ENCODE data around the gene EBPL.
A peak's percentile ranks its signal among the peaks of the same experiment; 100 is the strongest.
"Not testable (repeated sequence)": the region's sequence is repeated elsewhere in the genome, so short reads cannot be mapped to it uniquely, and the experiment has no call there.

Gene EBPL

GRCh38 chr13:49690995-49691784, at the start of gene EBPL:
Gene EBPL (minus strand): TSS chr13:49691486. CDS start chr13:49691424, 62 bp downstream.
- Mint-ChIP-seq H3K27me3 (no peaks in the 10 kb centered on the region), H3K4me1 (peaks cover 29% of the 10 kb centered on the region), H3K9me3 (no peaks in the 10 kb centered on the region), H3K27ac (peak within 1 kb of the TSS; percentile 75), H3K36me3 (peaks cover 2% of the 10 kb centered on the region), H3K4me3 (peak within 1 kb of the TSS; percentile 94)

- peaks cover 3% of the 10 kb centered on the region for H3K4me1 Mint-ChIP-seq
- H3K27ac Mint-ChIP-seq: no peak overlapping the region
- no peak overlapping the region for H3K4me3 Mint-ChIP-seq
- H3K36me3 Mint-ChIP-seq: peaks cover 9% of the 10 kb centered on the region
- H3K9me3 Mint-ChIP-seq: no peaks in the 10 kb centered on the region
- H3K27me3 Mint-ChIP-seq: no peaks in the 10 kb centered on the region
Measured at GRCh38 chr13:49740870-49741269, 49.6 kb upstream of the EBPL start.

GRCh38 chr13:49739498-49740187, 48.4 kb upstream of the EBPL start:
- Mint-ChIP-seq H3K4me3 (no peak overlapping the region), H3K9me3 (no peaks in the 10 kb centered on the region), H3K4me1 (peaks cover 3% of the 10 kb centered on the region), H3K27ac (peak overlapping the region; percentile 49), H3K36me3 (peaks cover 5% of the 10 kb centered on the region), H3K27me3 (no peaks in the 10 kb centered on the region)

- H3K27ac Mint-ChIP-seq: no peak overlapping the region
Measured at GRCh38 chr13:49733181-49733951, 42.1 kb upstream of the EBPL start.

GRCh38 chr13:49731766-49732165, 40.5 kb upstream of the EBPL start:
- Mint-ChIP-seq H3K27me3 (no peaks in the 10 kb centered on the region), H3K9me3 (no peaks in the 10 kb centered on the region), H3K4me1 (no peaks in the 10 kb centered on the region), H3K27ac (no peak overlapping the region), H3K36me3 (peaks cover 11% of the 10 kb centered on the region), H3K4me3 (no peak overlapping the region)

More at GRCh38 chr13:49733181-49733951, 42.1 kb upstream of the EBPL start:
- H3K36me3 Mint-ChIP-seq: peaks cover 7% of the 10 kb centered on the region
- no peak overlapping the region for H3K4me3 Mint-ChIP-seq
- H3K4me1 Mint-ChIP-seq: no peaks in the 10 kb centered on the region
- H3K27me3 Mint-ChIP-seq: no peaks in the 10 kb centered on the region
- H3K9me3 Mint-ChIP-seq: no peaks in the 10 kb centered on the region

- no peaks in the 10 kb centered on the region for H3K27me3 Mint-ChIP-seq
- H3K4me1 Mint-ChIP-seq: no peaks in the 10 kb centered on the region
- H3K4me3 Mint-ChIP-seq: no peak overlapping the region
- H3K27ac Mint-ChIP-seq: no peak overlapping the region
- peaks cover 13% of the 10 kb centered on the region for H3K9me3 Mint-ChIP-seq
- H3K36me3 Mint-ChIP-seq: peaks cover 38% of the 10 kb centered on the region
Measured at GRCh38 chr13:49716615-49717014, 25.3 kb upstream of the EBPL start.

- Mint-ChIP-seq H3K4me1 (no peaks in the 10 kb centered on the region), H3K36me3 (peaks cover 42% of the 10 kb centered on the region), H3K27me3 (no peaks in the 10 kb centered on the region), H3K9me3 (peaks cover 13% of the 10 kb centered on the region), H3K4me3 (no peak overlapping the region), H3K27ac (no peak overlapping the region)
Measured at GRCh38 chr13:49714757-49715156, 23.5 kb upstream of the EBPL start.

GRCh38 chr13:49711218-49711863, 20.1 kb upstream of the EBPL start:
- no peaks in the 10 kb centered on the region for H3K27me3 Mint-ChIP-seq
- no peak overlapping the region for H3K4me3 Mint-ChIP-seq
- peaks cover 29% of the 10 kb centered on the region for H3K36me3 Mint-ChIP-seq
- H3K9me3 Mint-ChIP-seq: peaks cover 5% of the 10 kb centered on the region
- H3K4me1 Mint-ChIP-seq: no peaks in the 10 kb centered on the region
- H3K27ac Mint-ChIP-seq: no peak overlapping the region

- not testable (repeated sequence) for H3K4me1 Mint-ChIP-seq, H3K27me3 Mint-ChIP-seq, H3K9me3 Mint-ChIP-seq, H3K27ac Mint-ChIP-seq, H3K4me3 Mint-ChIP-seq
- peaks cover 15% of the 10 kb centered on the region for H3K36me3 Mint-ChIP-seq
Measured at GRCh38 chr13:49704264-49704663, 13.0 kb upstream of the EBPL start.

GRCh38 chr13:49701491-49701890, 10.2 kb upstream of the EBPL start:
- Mint-ChIP-seq H3K36me3 (peaks cover 12% of the 10 kb centered on the region), H3K4me1 (no peaks in the 10 kb centered on the region), H3K27ac (no peak overlapping the region), H3K4me3 (no peak overlapping the region), H3K27me3 (no peaks in the 10 kb centered on the region), H3K9me3 (no peaks in the 10 kb centered on the region)

GRCh38 chr13:49697468-49697867, 6.2 kb upstream of the EBPL start:
- Mint-ChIP-seq H3K4me3 (no peak overlapping the region), H3K4me1 (no peaks in the 10 kb centered on the region), H3K27me3 (no peaks in the 10 kb centered on the region), H3K9me3 (no peaks in the 10 kb centered on the region), H3K27ac (no peak overlapping the region), H3K36me3 (peaks cover 7% of the 10 kb centered on the region)

GRCh38 chr13:49694446-49694845, 3.2 kb upstream of the EBPL start:
- Mint-ChIP-seq H3K36me3 (peaks cover 4% of the 10 kb centered on the region), H3K4me3 (no peak overlapping the region), H3K27me3 (no peaks in the 10 kb centered on the region), H3K9me3 (no peaks in the 10 kb centered on the region), H3K4me1 (peaks cover 14% of the 10 kb centered on the region), H3K27ac (no peak overlapping the region)

GRCh38 chr13:49693877-49694276, 2.6 kb upstream of the EBPL start:
- H3K27ac Mint-ChIP-seq: peak overlapping the region; percentile 52
- H3K36me3 Mint-ChIP-seq: peaks cover 2% of the 10 kb centered on the region
- H3K4me1 Mint-ChIP-seq: peaks cover 15% of the 10 kb centered on the region
- no peaks in the 10 kb centered on the region for H3K9me3 Mint-ChIP-seq
- no peaks in the 10 kb centered on the region for H3K27me3 Mint-ChIP-seq
- no peak overlapping the region for H3K4me3 Mint-ChIP-seq

GRCh38 chr13:49693191-49693733, 2.0 kb upstream of the EBPL start:
- Mint-ChIP-seq H3K4me1 (peaks cover 18% of the 10 kb centered on the region), H3K4me3 (no peak overlapping the region), H3K27me3 (no peaks in the 10 kb centered on the region), H3K27ac (peak overlapping the region; percentile 52), H3K36me3 (no peaks in the 10 kb centered on the region), H3K9me3 (no peaks in the 10 kb centered on the region)

Measured in activated naive CD4-positive, alpha-beta T cell treated with anti-CD3 and anti-CD28 coated beads, Interleukin-2, amount 50 U/mL, for 24 hours (primary cell).